Stimulated activated CD4-positive, alpha-beta T cell treated with anti-CD3 and anti-CD28 coated beads, Interleukin-1b, Interleukin-23, amount 100 ng/mL, for 48 hours (primary cell): Measurements from ENCODE around the gene NEU2.
"Not testable (repeated sequence)": the region's sequence is repeated elsewhere in the genome, so short reads cannot be mapped to it uniquely, and the experiment has no call there.

Experiments
- DNase-seq: peaks from one replicate; pipeline ENCODE4 v3.0.0-alpha.2; 2020

The NEU2 gene

GRCh38 chr2:233036162-233036838 lies 3.8 kb downstream of the NEU2 start:
- DNase-seq = no peak

- DNase-seq = no peak
Measured at GRCh38 chr2:233037078-233037477, 4.6 kb downstream of the NEU2 start.

GRCh38 chr2:233039212-233039845 lies 6.9 kb downstream of the NEU2 start:
- no peak for DNase-seq

- no peak for DNase-seq
Measured at GRCh38 chr2:233039846-233040530, 7.5 kb downstream of the NEU2 start.

- DNase-seq = no peak
Measured at GRCh38 chr2:233040571-233040970, 8.1 kb downstream of the NEU2 start.

GRCh38 chr2:233041722-233042323 lies 9.4 kb downstream of the NEU2 start:
- DNase-seq = no peak

GRCh38 chr2:233042549-233042948 lies 10.1 kb downstream of the NEU2 start:
- no peak for DNase-seq

GRCh38 chr2:233044974-233045605 lies 12.6 kb downstream of the NEU2 start:
- no peak for DNase-seq

- DNase-seq = no peak
Measured at GRCh38 chr2:233047206-233047605, 14.7 kb downstream of the NEU2 start.

GRCh38 chr2:233047667-233048066 lies 15.2 kb downstream of the NEU2 start:
- no peak for DNase-seq

GRCh38 chr2:233048569-233049193 lies 16.2 kb downstream of the NEU2 start:
- DNase-seq = no peak

GRCh38 chr2:233049194-233049761 lies 16.8 kb downstream of the NEU2 start:
- DNase-seq = no peak

GRCh38 chr2:233051241-233052149 lies 19.0 kb downstream of the NEU2 start:
- DNase-seq = no peak

GRCh38 chr2:233052517-233052916 lies 20.0 kb downstream of the NEU2 start:
- not testable (repeated sequence) for DNase-seq

GRCh38 chr2:233053928-233054784 lies 21.7 kb downstream of the NEU2 start:
- peak; percentile 73 for DNase-seq

GRCh38 chr2:233055362-233055761 lies 22.9 kb downstream of the NEU2 start:
- DNase-seq = no peak

GRCh38 chr2:233056961-233057605 lies 24.6 kb downstream of the NEU2 start:
- DNase-seq = no peak

GRCh38 chr2:233058717-233059546 lies 26.5 kb downstream of the NEU2 start:
- DNase-seq = no peak

- DNase-seq = no peak
Measured at GRCh38 chr2:233059547-233059796, 27.0 kb downstream of the NEU2 start.
